ENCODE results near the gene MDGA2. TPM values are rescaled to one million over a fixed set of nuclear protein-coding genes. Genes with fewer than 3 reads are reported as not detected.

The MDGA2 gene
- total and polyA plus RNA-seq, 2 of the 8 experiments (the other 6 are each of a cell fraction or from before 2014, with no cell fraction given): 0.11 to 0.69 TPM

- Histone ChIP-seq H3K56ac (replicated peaks; ENCODE audit: insufficient read length, low read depth, low read length) (no peak overlapping the region), H2BK12ac (ENCODE audit: low read depth, low read length) (no peak overlapping the region), H3K14ac (ENCODE audit: insufficient read length) (no peak overlapping the region), H2AFZ (ENCODE audit: low read length) (no peak overlapping the region), H4K8ac (ENCODE audit: extremely low read depth, insufficient read depth, low read length) (no peak overlapping the region), H3K36me3 (ENCODE audit: control insufficient read depth in 2 of 4, insufficient read depth in 4 of 4, low read length in 3 of 4) (no peaks in the 10 kb centered on the region), H2BK5ac (ENCODE audit: low read depth, low read length) (no peak overlapping the region), H3K9ac (replicated peaks in 1 of 4; ENCODE audit: extremely low read depth in 1 of 4, low read depth in 3 of 4, low read length in 3 of 4) (no peak overlapping the region), H2BK120ac (replicated peaks; ENCODE audit: low read depth, low read length) (no peak overlapping the region), H3K23me2 (ENCODE audit: low read depth, low read length) (no peaks in the 10 kb centered on the region), H3K79me2 (ENCODE audit: control insufficient read depth in 1 of 2, insufficient read depth in 2 of 2, low read length in 2 of 2) (no peaks in the 10 kb centered on the region), H3K27me3 (replicated peaks in 1 of 4; ENCODE audit: control insufficient read depth in 3 of 4, extremely low read depth in 1 of 4, insufficient read depth in 3 of 4, low read length in 3 of 4) (no peaks in the 10 kb centered on the region), H2BK15ac (ENCODE audit: low read length) (no peak overlapping the region), H3K23ac (ENCODE audit: insufficient read length) (no peak overlapping the region), H3K4ac (replicated peaks; ENCODE audit: insufficient read length, low read depth, low read length) (no peak overlapping the region), H3K4me2 (ENCODE audit: insufficient read depth in 1 of 2, low read depth in 2 of 2, low read length in 2 of 2) (no peak overlapping the region), H3K4me1 (replicated peaks in 1 of 4; ENCODE audit: control insufficient read depth in 3 of 4, insufficient read depth in 4 of 4, low read length in 3 of 4) (no peaks in the 10 kb centered on the region), H4K5ac (ENCODE audit: insufficient read length, low read depth, low read length) (no peak overlapping the region), H4K91ac (replicated peaks; ENCODE audit: insufficient read length, low read length) (no peak overlapping the region), H3K18ac (ENCODE audit: extremely low read depth, low read length) (no peak overlapping the region), H3K79me1 (ENCODE audit: low read depth, low read length) (no peaks in the 10 kb centered on the region), H4K20me1 (replicated peaks in 1 of 2; ENCODE audit: control insufficient read depth in 1 of 2, insufficient read depth in 2 of 2, low read length in 2 of 2) (no peaks in the 10 kb centered on the region), H2AK5ac (ENCODE audit: low read depth, low read length) (no peak overlapping the region), H2BK20ac (ENCODE audit: low read length) (no peak overlapping the region), H3K27ac (ENCODE audit: low read depth, low read length) (no peak overlapping the region), H3K9me3 (ENCODE audit: insufficient read depth in 2 of 2, low read depth in 1 of 2, low read length in 1 of 2) (peaks cover 0 to 2% of the 10 kb centered on the region in 2 experiments; a peak in 1 of 4 replicates), H3K4me3 (ENCODE audit: extremely low read depth in 1 of 4, insufficient read depth in 2 of 4, low read depth in 3 of 4, low read length in 4 of 4) (no peak overlapping the region)
- TF ChIP-seq TCF12 (IDR thresholded peaks at IDR 0.05; ENCODE audit: low read depth, low read length) (no peak), SP4 (IDR thresholded peaks at IDR 0.05; ENCODE audit: low read length) (no peak)
- DNase-seq (ENCODE audit: low read depth in 1 of 2, low spot score in 2 of 2) (no peak), FAIRE-seq (no peak)
- POLR2A ChIA-PET (ENCODE audit: partially characterized antibody): no interaction called here
- WGBS, 2 experiments (ENCODE audit: extremely low coverage in 1 of 2, insufficient coverage in 1 of 2, insufficient read length in 1 of 2, insufficient replicate concordance in 2 of 2, low coverage in 1 of 2, low lambda C conversion rate in 2 of 2, missing lambda C conversion rate in 1 of 2): 87% methylated on average over 2 of the region's 2 CpGs; no CpG with 5 or more reads in 1 of the 2 experiments
- CTCF ChIA-PET (ENCODE audit: partially characterized antibody): no interaction called here
Measured at GRCh38 chr14:47220096-47220495, 455.3 kb downstream of the MDGA2 start.

Measured in H1 (cell line).